HepG2 (cell line): ENCODE results near the gene CCDC116. TPM values are rescaled to one million over a fixed set of nuclear protein-coding genes. Genes with fewer than 3 reads are reported as not detected.

ENCODE experiments used
- ATAC-seq: fragments of 200-7000 bp; cut with Tn5 transposase; 3 replicates; pipeline ENCODE4 v1.9.1; 2020; ENCODE audit warnings: mild to moderate bottlenecking, moderate library complexity
- BruUV-seq: library from RNA; stranded (reverse); fragments of 400-500 nt; replicated peaks from 2 replicates; lab custom pipeline; 2021; lab: Mats Ljungman, UMichigan
- CTCF ChIA-PET: fragments of 300-600 bp; formaldehyde crosslinking; extraction: SDS; loops from one replicate; lab custom pipeline; 2021; ENCODE audit warnings: low total read pairs, inconsistent platforms, low intra/inter-chr PET ratio; lab: Yijun Ruan, JAX
- POLR2A ChIA-PET: fragments of 350-600 bp; sonication (Branson Sonifier 250); formaldehyde crosslinking; loops from one replicate; lab custom pipeline; 2020; ENCODE audit warnings: antibody characterized with exemption, inconsistent platforms; lab: Yijun Ruan, JAX
- DNase-seq: peaks from one replicate; pipeline ENCODE4 v3.0.0-alpha.2; 2015; ENCODE audit warnings: low spot score
- FAIRE-seq: peaks from 3 replicates; lab custom pipeline; 2011; peaks lifted over from hg19 to GRCh38; lab: Jason Lieb, UNC
- H2AFZ ChIP-seq: one replicate; pipeline ENCODE4 v1.6.1; 2011; ENCODE audit warnings: low read length, inconsistent platforms
- H3K27ac ChIP-seq: fragments of 300-600 bp; 3 replicates; pipeline ENCODE4 v1.8.0; 2011; ENCODE audit warnings: mixed run types, mild to moderate bottlenecking, mixed read lengths, low read length, inconsistent platforms; ENCODE audit not compliant: insufficient read depth; ENCODE audit errors: extremely low read length
- H3K27me3 ChIP-seq, 2 experiments: fragments of 200-600 bp in 1 of 2; 2 replicates in 1 of 2; 3 replicates in 1 of 2; pipeline versions ENCODE4 v1.6.0 to v1.8.0; 2011; ENCODE audit warnings: low read length in 2 of 2, mild to moderate bottlenecking in 2 of 2, moderate library complexity in 2 of 2, inconsistent platforms in 1 of 2; ENCODE audit not compliant: insufficient read depth in 2 of 2, control insufficient read depth in 1 of 2
- H3K36me3 ChIP-seq, 2 experiments: fragments of 200-600 bp in 1 of 2; replicated peaks in 1 of 2; 2 replicates in 1 of 2; 3 replicates in 1 of 2; pipeline versions ENCODE4 v1.5.1 to v1.8.0; 2011; ENCODE audit warnings: low read length in 2 of 2, inconsistent platforms in 1 of 2; ENCODE audit not compliant: insufficient read depth in 2 of 2, control insufficient read depth in 1 of 2
- H3K4me1 ChIP-seq: 2 replicates; pipeline ENCODE4 v1.5.1; 2012; ENCODE audit warnings: low read length, inconsistent platforms; ENCODE audit not compliant: insufficient read depth
- H3K4me2 ChIP-seq: 2 replicates; pipeline ENCODE4 v1.6.0; 2011; ENCODE audit warnings: low read depth, low read length, inconsistent platforms
- H3K4me3 ChIP-seq, 3 experiments: fragments of 200-600 bp in 1 of 3; sonication (generic), shearing (Covaris generic) in 1 of 3; replicated peaks in 1 of 3; 2 replicates each; pipeline ENCODE4 v1.5.1; 2011 to 2016; ENCODE audit warnings: low read length in 3 of 3, inconsistent platforms in 2 of 3, low read depth in 2 of 3, mild to moderate bottlenecking in 2 of 3, control low read depth in 1 of 3, mixed read lengths in 1 of 3; ENCODE audit not compliant: insufficient read depth in 1 of 3
- H3K79me2 ChIP-seq: one replicate; pipeline ENCODE4 v1.6.1; 2011; ENCODE audit warnings: low read length, inconsistent platforms; ENCODE audit not compliant: insufficient read depth
- H3K9ac ChIP-seq: 2 replicates; pipeline ENCODE4 v1.6.0; 2011; ENCODE audit warnings: mild to moderate bottlenecking, low read depth, low read length, inconsistent platforms; ENCODE audit not compliant: insufficient read depth
- H3K9me3 ChIP-seq: 2 replicates; pipeline ENCODE4 v1.5.1; 2012; ENCODE audit warnings: mild to moderate bottlenecking, low read length
- H4K20me1 ChIP-seq: 2 replicates; pipeline ENCODE4 v1.6.0; 2011; ENCODE audit warnings: inconsistent platforms, mild to moderate bottlenecking, low read length, moderate library complexity; ENCODE audit not compliant: insufficient read depth
- CTCF ChIP-seq: sonication (generic); formaldehyde crosslinking; IDR thresholded peaks from 2 replicates; pipeline ENCODE4 v1.5.0; 2020; ENCODE audit warnings: mild to moderate bottlenecking, missing genetic modification reagents, moderate library complexity
- HNRNPK ChIP-seq: fragments of 200-400 bp; formaldehyde crosslinking; IDR thresholded peaks from 2 replicates; pipeline ENCODE4 v1.6.1; 2018; ENCODE audit warnings: low read length, low read depth, moderate library complexity, mild to moderate bottlenecking; ENCODE audit not compliant: poor library complexity, severe bottlenecking
- PHF21A ChIP-seq: sonication (generic); formaldehyde crosslinking; IDR thresholded peaks from 2 replicates; pipeline ENCODE4 v1.5.0; 2020; ENCODE audit warnings: mild to moderate bottlenecking, missing genetic modification reagents
- POGZ ChIP-seq: sonication (generic); formaldehyde crosslinking; IDR thresholded peaks from 2 replicates; pipeline ENCODE4 v1.4.0; 2020; ENCODE audit warnings: mild to moderate bottlenecking, missing genetic modification reagents
- ZNF263 ChIP-seq: sonication (generic); formaldehyde crosslinking; IDR thresholded peaks from 2 replicates; pipeline ENCODE4 v1.4.0; 2020; ENCODE audit warnings: missing genetic modification reagents
- WGBS: methylation state at CpG from one replicate; pipeline ENCODE4 v1.1.6; 2017; ENCODE audit warnings: low lambda C conversion rate; 5-methylcytosine and 5-hydroxymethylcytosine counted together
- in situ Hi-C: cut with HindIII; loops from 2 replicates; pipeline ENCODE4 v1.10.0; 2017; ENCODE audit warnings: low pct_unique_long_range_greater_than_20kb; ENCODE audit not compliant: extremely low pct_ligation_motif_present
- intact Hi-C: fragments of 100-400 bp; cut with micrococcal nuclease; formaldehyde crosslinking; loops from one replicate; pipeline ENCODE4 v1.10.0; 2022; ENCODE audit not compliant: unreplicated experiment
- polyA plus RNA-seq, 8 experiments: library from polyadenylated mRNA; depleted of rRNA in 3 of 8; stranded (reverse) in 7 of 8; unstranded in 1 of 8; fragments of >200 nt; fragmentation: Illumina TruSeq in 4 of 8; extraction: Trizol in 4 of 8; gene quantifications; 2 replicates each; pipeline versions ENCODE4 v1.2.1 to v1.2.3, GENCODE V29; 2011 to 2016; ENCODE audit warnings: low read depth in 4 of 8, missing spikeins in 1 of 8, mixed read lengths in 1 of 8; ENCODE audit not compliant: insufficient read depth in 1 of 8
- total RNA-seq, 5 experiments: library from RNA; depleted of rRNA; stranded (reverse); fragments of >200 nt; fragmentation: Illumina TruSeq; extraction: Trizol; gene quantifications; 2 replicates each; pipeline ENCODE4 v1.2.3, GENCODE V29; 2016; ENCODE audit warnings: low read depth in 1 of 5

Gene CCDC116
- total and polyA plus RNA-seq, 2 of the 13 experiments (the other 11 are each of a cell fraction or from before 2014, with no cell fraction given), result 0.15 to 0.33 TPM

DNA sequence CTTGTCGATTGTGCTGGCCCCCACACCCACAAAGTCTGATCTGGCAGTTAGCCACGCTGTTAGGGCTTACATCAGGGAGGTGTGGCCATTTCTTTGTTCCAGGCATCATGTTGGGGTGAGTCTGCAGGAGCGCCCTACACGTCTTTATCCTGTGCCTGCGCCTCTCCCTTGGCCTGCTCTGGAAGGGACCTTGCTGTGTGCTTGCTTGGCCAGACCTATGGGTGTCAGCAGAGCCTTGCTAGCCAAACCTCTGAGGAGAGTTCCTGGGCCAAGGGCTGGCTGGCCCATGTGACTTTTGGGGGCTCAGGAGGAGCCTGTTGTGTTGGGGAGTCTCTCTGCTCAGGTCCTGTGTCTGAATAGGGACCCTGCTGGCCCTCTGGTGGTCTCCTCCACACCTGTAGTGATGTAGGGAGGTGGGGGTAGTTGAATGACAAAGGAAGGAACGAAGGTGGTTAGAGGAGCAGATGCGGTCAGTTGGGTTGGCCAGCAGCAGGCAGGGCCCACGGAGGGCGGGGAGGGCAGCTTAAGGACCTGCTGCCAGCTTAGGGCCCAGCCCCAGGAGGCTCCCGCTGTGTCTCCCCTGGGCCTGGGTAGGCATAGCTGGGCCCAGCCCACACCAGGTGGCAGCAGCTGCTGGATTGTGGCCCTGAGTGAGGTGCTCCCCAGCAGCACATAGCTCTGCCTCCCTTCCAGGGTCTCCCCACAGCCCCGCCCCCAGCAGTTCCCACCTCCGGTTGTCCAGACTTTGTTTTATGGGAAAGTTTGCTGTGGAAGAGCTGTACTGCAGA lies 41.2 kb downstream of the CCDC116 start:
- ATAC-seq (no peak; the same call in 2 of the 3 replicates), FAIRE-seq (no peak)
- CTCF ChIA-PET, result no interaction called here
- in situ Hi-C loops (no loop called here), intact Hi-C loops (no loop called here)
- Histone ChIP-seq H3K4me1 (peaks cover 33% of the 10 kb centered on the region), H3K9ac (no peak overlapping the region), H3K9me3 (no peaks in the 10 kb centered on the region), H3K27me3 (no peaks in the 10 kb centered on the region), H3K4me3 (no peak overlapping the region)
- no TSS peak for BruUV-seq
- TF ChIP-seq PHF21A (CRISPR knock-in tag) (no peak), CTCF (CRISPR knock-in tag) (peak; percentile 26), POGZ (no peak), HNRNPK (no peak), ZNF263 (CRISPR knock-in tag) (peak; percentile 90)
- TF ChIP-seq, all 625 proteins: peak for 2
- peaks cover 17 to 58% of the 10 kb centered on the region in 2 experiments for H3K36me3 ChIP-seq
- WGBS, result 93% methylated on average over 10 of the region's 12 CpGs
- no peak overlapping the region for H3K27ac ChIP-seq
- H3K4me2 ChIP-seq, result no peak overlapping the region
- DNase-seq, result no peak
- no peaks in the 10 kb centered on the region for H3K79me2 ChIP-seq
- no peak overlapping the region for H2AFZ ChIP-seq
- POLR2A ChIA-PET, result interaction anchor here (1.5 to 2.5 kb wide), 2 partner anchors 8 to 16 kb away, joined by 5 to 16 read pairs; partner anchors contain the start of gene PPIL2
- H4K20me1 ChIP-seq, result no peaks in the 10 kb centered on the region; the same call in 1 of the 2 replicates
